ENCODE results near the gene EPHA4. TPM values are rescaled to one million over a fixed set of nuclear protein-coding genes. Genes with fewer than 3 reads are reported as not detected.

EPHA4 gene
- total and polyA plus RNA-seq, 4 donors: 0.43 to 2.3 (median 1.1) TPM

- Histone ChIP-seq H3K4me3 (ENCODE audit: low read depth in 1 of 3, low read length in 3 of 3) (no peak overlapping the region), H3K27ac (ENCODE audit: low read depth in 1 of 2, low read length in 2 of 2) (no peak overlapping the region)
- TF ChIP-seq, protein P1, sequence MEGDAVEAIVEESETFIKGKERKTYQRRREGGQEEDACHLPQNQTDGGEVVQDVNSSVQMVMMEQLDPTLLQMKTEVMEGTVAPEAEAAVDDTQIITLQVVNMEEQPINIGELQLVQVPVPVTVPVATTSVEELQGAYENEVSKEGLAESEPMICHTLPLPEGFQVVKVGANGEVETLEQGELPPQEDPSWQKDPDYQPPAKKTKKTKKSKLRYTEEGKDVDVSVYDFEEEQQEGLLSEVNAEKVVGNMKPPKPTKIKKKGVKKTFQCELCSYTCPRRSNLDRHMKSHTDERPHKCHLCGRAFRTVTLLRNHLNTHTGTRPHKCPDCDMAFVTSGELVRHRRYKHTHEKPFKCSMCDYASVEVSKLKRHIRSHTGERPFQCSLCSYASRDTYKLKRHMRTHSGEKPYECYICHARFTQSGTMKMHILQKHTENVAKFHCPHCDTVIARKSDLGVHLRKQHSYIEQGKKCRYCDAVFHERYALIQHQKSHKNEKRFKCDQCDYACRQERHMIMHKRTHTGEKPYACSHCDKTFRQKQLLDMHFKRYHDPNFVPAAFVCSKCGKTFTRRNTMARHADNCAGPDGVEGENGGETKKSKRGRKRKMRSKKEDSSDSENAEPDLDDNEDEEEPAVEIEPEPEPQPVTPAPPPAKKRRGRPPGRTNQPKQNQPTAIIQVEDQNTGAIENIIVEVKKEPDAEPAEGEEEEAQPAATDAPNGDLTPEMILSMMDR (IDR thresholded peaks at IDR 0.05; ENCODE audit: low read depth, low read length, missing input control): no peak
- TF ChIP-seq EGR1 (IDR thresholded peaks at IDR 0.05; ENCODE audit: low read depth in 2 of 2) (no peak), RXRA (IDR thresholded peaks at IDR 0.05) (no peak), NR2F2 (IDR thresholded peaks at IDR 0.05) (no peak), JUND (IDR thresholded peaks at IDR 0.05) (no peak), HNF4A (conservative IDR thresholded peaks at IDR 0.05) (no peak), TAF1 (conservative IDR thresholded peaks at IDR 0.05) (no peak), SP1 (IDR thresholded peaks at IDR 0.05) (no peak), REST (IDR thresholded peaks at IDR 0.05) (no peak), YY1 (IDR thresholded peaks at IDR 0.05) (no peak), RAD21 (IDR thresholded peaks at IDR 0.05) (no peak), FOXA2 (IDR thresholded peaks at IDR 0.05) (no peak), ZBTB33 (IDR thresholded peaks at IDR 0.05) (no peak), GABPA (IDR thresholded peaks at IDR 0.05 in 1 of 2, conservative IDR thresholded peaks at IDR 0.05 in 1 of 2) (no peak), FOXA1 (IDR thresholded peaks at IDR 0.05) (no peak), HNF4G (IDR thresholded peaks at IDR 0.05) (no peak)
- TF ChIP-seq, protein P2, sequence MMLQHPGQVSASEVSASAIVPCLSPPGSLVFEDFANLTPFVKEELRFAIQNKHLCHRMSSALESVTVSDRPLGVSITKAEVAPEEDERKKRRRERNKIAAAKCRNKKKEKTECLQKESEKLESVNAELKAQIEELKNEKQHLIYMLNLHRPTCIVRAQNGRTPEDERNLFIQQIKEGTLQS (IDR thresholded peaks at IDR 0.05): no peak
Observed at GRCh38 chr2:221614274-221614673, 42.2 kb upstream of the EPHA4 start.

GRCh38 chr2:221612800-221613199, 40.7 kb upstream of the EPHA4 start:
- Histone ChIP-seq H3K4me1 (ENCODE audit: control insufficient read depth in 4 of 4, insufficient read depth in 4 of 4, low read length in 3 of 4) (no peaks in the 10 kb centered on the region), H3K4me3 (ENCODE audit: low read depth in 1 of 3, low read length in 3 of 3) (no peak overlapping the region), H3K9ac (ENCODE audit: low read depth in 1 of 2, low read length in 2 of 2) (no peak overlapping the region), H3K36me3 (ENCODE audit: control insufficient read depth in 4 of 4, insufficient read depth in 3 of 4, low read depth in 1 of 4, low read length in 3 of 4) (no peaks in the 10 kb centered on the region), H3K27me3 (ENCODE audit: control insufficient read depth in 4 of 4, insufficient read depth in 4 of 4, low read length in 3 of 4) (peaks cover 0 to 2% (median 0%) of the 10 kb centered on the region in 4 donors), H3K9me3 (ENCODE audit: control insufficient read depth in 4 of 4, low read length in 3 of 4) (no peaks in the 10 kb centered on the region), H3K27ac (ENCODE audit: low read depth in 1 of 2, low read length in 2 of 2) (no peak overlapping the region)
- 89% methylated on average over 6 of the region's 6 CpGs for WGBS
- no peak for DNase-seq (ENCODE audit: low spot score)
- no peak for TF ChIP-seq FOXA2 (IDR thresholded peaks at IDR 0.05)
- TF ChIP-seq NR2F2 (IDR thresholded peaks at IDR 0.05): no peak
- no peak for TF ChIP-seq TAF1 (conservative IDR thresholded peaks at IDR 0.05)
- TF ChIP-seq EGR1 (IDR thresholded peaks at IDR 0.05; ENCODE audit: low read depth in 2 of 2): no peak

More at GRCh38 chr2:221614274-221614673, 42.2 kb upstream of the EPHA4 start:
- no peaks in the 10 kb centered on the region for H3K9me3 ChIP-seq (ENCODE audit: control insufficient read depth in 4 of 4, low read length in 3 of 4)
- DNase-seq (ENCODE audit: low spot score): no peak
- H3K9ac ChIP-seq (ENCODE audit: low read depth in 1 of 2, low read length in 2 of 2): no peak overlapping the region
- no peaks in the 10 kb centered on the region for H3K4me1 ChIP-seq (ENCODE audit: control insufficient read depth in 4 of 4, insufficient read depth in 4 of 4, low read length in 3 of 4)
- 45% methylated on average over 6 of the region's 6 CpGs for WGBS
- H3K36me3 ChIP-seq (ENCODE audit: control insufficient read depth in 4 of 4, insufficient read depth in 3 of 4, low read depth in 1 of 4, low read length in 3 of 4): no peaks in the 10 kb centered on the region
- H3K27me3 ChIP-seq (ENCODE audit: control insufficient read depth in 4 of 4, insufficient read depth in 4 of 4, low read length in 3 of 4): peaks cover 0 to 2% (median 0%) of the 10 kb centered on the region in 4 donors

Measured in liver (tissue), 9 donors.